GM19023 (cell line): ENCODE data around the gene NCKAP5.

Experiments used
- ATAC-seq: cut with Tn5 transposase; IDR thresholded peaks from one replicate; pipeline ENCODE4 v1.9.1; 2021; ENCODE audit warnings: mild to moderate bottlenecking, moderate library complexity; ENCODE audit not compliant: unreplicated experiment

Gene NCKAP5

DNA sequence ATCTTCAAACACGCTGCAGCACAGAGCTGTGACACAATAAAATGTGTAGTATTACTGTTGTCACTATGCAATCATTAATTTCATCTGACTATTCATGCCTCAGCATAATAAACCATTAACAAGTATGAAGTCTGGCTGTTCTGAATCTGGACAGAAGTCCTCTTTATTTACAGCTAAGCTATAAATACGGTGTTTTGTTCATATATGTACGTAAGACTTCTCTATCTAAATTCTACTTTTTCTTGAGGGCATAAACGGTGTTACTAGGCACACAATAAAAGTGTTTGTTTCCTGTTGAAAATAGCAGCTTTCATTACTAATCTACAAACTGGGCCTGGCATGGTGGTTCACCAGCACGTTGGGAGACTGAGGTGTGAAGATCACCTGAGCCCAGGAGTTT, 443.8 kb downstream of the NCKAP5 start:
- ATAC-seq, result no peak

DNA sequence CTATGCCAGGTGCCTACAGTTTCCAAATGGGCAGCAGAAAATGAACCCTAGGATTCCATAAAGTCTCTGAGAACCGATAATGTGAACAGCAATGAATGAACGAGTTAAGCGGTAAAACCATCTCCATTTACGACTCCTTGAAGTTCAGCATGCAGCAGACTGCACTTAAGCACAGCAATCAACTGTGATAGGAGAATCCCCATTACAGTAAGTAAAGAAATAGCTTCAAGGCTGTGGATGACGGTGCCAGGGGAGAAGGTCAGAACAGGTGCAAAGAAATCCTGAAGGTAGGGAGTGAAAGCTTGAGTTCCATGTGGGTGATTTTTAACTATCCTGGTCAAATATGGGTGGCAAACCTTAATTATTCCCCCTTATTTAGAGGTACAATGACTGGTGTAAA, 444.4 kb downstream of the NCKAP5 start:
- no peak for ATAC-seq

DNA sequence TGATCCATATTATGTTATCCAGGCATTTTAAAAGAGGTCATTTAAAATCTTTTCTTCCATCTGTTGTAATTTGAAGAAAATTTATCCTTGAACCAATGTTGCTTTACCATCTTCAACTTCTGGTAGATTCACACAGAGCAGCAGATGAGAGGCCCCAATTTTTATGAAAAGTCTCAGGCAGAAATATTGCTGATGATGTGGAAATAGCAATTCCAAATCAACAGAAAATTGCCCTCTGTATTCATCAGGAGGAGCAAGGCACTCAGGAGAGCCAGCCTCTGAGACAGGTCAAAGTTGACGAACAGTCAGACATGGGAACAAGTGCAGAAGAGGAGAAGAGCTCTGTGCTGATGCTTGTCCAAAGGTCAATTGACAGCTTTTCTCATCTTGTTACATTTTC, 444.9 kb downstream of the NCKAP5 start:
- ATAC-seq, result no peak

DNA sequence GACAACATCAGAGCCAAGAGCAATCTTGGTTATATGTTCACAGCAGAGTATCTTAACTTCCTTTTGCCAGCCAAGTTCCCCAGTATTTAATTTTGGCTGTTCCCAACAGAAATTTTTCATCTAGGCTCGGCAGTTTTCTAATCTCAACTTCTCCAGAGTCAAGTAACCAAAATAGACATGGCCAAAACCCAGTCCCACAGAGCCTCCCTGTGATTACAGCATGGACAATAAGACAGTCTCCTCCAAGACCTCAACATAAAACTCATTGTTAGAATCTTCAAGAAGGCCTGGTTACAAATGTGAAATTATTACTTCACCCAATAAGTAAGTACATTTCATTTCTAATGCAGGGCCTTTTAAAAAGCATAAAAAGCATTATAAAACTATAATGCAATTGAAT, 445.7 kb downstream of the NCKAP5 start:
- ATAC-seq, result no peak

DNA sequence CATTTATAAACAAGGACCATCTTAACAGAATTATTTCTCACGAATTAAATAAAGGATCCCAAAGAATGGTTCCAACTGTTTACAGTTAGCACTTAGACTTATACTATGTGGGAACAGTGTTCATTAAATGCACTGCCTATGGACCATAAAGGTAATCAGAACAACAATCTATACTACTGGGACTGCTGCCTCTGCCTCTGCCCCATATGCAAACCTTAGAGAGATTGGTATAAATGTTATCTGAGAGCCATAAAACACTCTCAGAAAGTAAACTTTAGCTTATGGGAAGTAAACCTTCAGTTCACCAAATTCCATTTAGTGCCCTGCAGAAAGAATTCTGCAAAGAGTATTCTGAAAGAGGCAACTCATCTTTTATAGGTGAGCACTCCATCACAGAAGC, 448.0 kb downstream of the NCKAP5 start:
- no peak for ATAC-seq

DNA sequence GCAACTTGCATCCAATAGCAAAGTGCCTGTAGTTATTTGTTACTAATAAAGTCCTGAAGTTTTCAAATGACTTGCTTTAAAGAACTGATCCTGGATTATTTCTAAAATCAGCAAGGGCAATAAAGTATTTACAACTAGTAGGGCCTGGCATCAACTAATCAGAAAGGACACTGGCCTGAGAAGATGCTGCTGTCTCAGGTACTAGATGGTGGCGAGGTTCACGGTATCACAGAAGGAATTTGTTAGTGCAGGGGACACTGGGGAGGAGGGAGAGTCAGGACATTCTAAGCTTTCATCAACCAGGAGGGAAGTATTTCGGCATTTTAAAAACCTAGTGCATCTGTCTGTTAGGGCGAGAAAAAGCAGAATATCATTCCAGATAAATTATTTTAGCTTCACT, 458.1 kb downstream of the NCKAP5 start:
- ATAC-seq, result no peak

DNA sequence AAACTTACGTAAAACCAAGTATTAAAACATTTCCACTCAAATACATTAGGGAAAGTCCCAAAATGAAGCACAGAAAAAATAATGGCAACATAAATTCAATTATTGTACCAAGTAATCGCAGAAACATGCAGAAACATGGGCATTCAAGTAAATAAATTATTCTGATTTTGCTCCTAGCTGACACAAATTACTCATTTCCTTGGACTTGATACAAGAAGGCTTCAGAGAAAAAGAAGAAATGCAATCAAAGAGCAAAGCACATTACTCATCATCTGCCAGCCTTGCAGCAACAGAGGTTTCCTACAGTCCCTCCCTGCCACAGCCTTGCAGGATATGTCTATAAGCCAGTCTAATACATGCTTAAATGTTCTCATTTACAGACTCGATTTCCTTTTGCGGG, 458.5 kb downstream of the NCKAP5 start:
- ATAC-seq, result no peak

DNA sequence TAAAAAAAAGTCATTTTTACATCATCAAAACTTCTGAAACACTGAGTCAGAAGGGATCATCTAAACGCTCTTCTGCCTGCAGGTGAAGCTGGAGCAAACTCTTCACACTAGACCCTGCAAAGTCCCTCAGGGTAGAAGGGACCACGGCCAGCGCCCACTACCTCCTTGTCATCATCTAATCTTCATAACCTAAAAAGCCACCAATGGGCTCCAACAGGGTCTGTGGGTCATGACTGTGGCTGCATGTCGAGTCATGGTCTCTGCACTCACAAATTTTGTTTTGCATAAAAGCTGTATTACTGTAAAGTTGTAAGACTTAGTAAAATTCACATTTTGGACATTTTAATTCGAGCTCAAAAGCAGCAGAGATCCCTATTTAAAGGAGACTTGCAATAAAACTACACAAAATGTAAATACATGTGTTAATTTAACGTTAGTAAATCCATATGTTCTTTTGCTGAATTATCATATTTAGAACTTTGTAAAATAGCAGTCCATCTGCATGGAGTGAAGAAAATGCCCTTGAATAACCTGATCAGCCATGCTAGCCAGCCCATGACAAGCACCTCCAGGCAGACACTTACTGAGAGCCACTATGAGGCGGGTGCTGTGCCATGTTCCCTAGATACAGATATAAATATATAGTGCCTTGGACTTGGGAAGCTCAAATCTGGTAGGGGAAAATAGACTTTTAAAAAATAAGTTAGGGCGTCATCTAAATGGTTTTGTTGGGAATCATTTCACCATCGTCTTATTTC, 461.0 kb downstream of the NCKAP5 start:
- no peak for ATAC-seq

DNA sequence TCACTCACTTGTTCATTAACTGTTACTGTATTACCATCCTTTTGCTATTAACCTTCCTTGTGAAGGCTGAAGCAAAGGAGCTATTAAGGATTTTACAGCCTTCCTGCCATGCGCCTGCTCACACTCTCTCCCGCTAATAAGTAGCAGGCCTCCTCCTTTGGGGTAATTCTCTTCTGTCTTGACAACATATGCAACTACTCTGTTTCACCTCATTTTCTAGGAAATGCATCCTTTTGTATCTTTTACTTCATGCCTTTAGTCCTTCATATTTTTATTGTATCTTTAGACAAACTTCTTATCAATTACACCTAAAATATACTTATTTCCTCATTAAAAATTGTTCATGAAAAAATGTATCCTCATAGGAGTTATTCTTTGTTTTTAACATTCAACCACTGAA, 463.4 kb downstream of the NCKAP5 start:
- ATAC-seq, result no peak

DNA sequence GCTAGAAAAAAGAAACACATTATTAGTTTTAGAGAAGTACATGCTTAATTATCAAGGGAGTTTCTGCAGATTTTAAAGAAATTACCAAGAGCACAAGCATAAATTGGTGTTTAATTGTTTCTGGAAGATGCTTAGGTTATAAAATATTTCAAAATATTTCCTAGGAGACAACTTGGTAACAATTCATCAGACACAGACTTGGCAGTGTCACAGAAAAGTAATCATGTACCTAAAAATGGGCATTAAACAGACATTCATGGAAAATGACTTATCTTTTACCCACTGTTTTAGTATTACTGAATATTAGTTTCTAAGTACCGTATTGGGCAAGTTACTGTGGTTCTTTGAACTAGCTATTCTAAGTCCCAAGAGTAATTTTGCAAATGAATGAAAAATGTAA, 469.5 kb downstream of the NCKAP5 start:
- ATAC-seq, result no peak

DNA sequence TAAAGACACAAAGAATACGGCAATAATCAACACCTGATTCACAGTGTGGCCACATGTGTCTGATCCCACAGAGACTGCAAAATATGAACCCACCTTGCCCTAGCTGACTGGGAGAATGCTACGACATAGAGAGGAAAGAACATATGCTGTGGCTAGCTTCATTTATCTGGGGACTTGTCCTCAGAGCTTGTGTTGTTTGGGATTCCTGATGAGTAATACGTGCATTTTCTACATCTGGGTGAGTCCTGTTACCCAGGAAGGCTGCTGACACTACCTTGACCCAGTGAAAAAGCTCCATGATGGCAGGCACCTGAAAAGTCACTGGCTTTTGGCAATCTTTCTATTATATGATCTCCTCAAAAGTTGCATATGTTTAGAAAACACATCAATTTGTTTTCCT, 470.6 kb downstream of the NCKAP5 start:
- no peak for ATAC-seq

DNA sequence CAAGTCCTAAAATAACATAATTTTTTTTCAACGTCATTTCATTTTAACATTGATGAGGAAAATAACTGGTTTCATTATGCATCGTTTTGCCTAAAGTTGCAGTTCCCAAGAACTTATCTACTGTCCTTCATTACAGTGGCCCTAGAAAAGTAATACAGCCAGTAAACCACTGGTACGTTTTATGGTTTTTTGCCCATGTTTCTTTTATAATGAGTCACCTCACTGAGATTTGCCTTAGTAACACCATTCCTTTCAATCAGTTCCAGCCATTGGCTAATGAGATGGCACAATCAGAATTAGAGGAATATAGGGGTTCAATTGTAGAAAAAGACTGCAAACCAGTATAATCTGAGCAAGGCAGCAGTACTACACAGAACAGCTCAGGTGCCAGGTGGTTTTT, 475.7 kb downstream of the NCKAP5 start:
- ATAC-seq, result no peak

DNA sequence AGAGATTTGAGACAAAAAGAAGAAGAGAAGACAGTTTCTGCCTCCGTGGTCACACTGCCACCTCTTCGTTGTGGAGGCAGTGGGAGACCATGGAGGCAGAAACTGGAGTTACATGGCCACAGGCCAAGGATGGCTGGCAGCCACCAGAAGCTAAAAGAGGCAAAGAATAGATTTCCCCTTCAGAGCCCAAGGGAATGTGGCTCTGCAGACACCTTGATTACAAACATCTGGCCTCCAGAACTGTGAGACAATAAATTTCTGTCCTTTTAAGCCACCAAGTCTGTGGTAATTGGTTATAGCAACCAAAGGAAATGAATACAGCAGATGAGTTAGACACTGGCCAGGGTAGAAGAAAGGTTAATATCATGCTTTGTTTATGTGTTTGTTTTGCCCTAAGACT, 477.9 kb downstream of the NCKAP5 start:
- ATAC-seq, result no peak

DNA sequence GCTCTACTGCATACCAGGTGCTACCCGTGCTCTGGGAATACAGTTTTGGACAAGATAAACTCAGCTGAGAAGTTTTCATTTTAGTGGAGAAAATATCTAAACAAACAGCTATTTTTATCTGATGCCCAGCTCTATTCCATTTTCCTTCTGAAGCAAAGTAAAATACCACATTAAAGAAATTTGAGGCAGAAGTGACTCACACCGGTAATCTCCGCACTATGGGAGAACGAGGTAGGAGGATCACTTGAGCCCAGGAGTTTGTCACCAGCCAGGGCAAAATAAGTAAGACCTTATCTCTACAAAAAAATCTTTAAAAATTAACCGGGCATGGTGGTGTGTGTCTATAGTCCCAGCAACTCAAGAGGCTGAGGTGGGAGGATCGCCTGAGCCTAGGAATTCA, 482.1 kb downstream of the NCKAP5 start:
- ATAC-seq, result no peak

DNA sequence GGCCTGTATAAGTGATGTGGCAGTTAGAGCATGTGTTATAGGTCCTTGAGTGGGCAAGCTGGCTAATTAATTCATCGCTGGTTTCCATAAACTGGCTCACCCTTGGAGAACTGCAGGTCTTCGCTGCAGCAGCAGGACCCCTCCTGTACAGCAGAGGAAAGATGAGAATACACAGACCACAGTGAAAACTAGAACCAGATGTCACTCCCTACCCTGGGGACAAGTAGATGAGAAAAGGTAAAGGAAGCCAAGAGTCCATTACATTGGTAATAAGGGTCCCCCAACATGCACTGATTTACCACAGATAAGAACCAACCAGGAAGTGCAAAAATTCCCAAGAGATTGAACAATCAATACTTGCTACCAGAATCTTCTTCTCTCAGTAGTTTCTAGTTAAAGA, 482.6 kb downstream of the NCKAP5 start:
- no peak for ATAC-seq

DNA sequence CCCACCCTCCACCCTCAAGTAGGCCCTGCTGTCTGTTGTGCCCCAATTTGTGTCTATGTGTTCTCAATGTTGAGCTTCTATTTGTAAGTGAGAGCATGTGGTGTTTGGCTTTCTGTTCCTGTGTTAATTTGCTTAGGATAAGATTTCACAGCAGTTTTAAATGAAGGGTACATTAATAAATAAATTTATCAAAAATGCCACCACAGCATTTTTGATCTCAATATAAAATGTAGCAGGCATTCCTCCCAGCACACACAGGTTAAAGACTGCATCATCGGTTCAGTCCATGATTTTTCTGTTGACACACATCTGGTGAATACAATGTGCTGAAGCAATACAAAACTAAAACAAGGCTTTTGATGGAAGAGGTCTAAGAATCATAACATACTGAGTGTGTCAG, 486.2 kb downstream of the NCKAP5 start:
- no peak for ATAC-seq

DNA sequence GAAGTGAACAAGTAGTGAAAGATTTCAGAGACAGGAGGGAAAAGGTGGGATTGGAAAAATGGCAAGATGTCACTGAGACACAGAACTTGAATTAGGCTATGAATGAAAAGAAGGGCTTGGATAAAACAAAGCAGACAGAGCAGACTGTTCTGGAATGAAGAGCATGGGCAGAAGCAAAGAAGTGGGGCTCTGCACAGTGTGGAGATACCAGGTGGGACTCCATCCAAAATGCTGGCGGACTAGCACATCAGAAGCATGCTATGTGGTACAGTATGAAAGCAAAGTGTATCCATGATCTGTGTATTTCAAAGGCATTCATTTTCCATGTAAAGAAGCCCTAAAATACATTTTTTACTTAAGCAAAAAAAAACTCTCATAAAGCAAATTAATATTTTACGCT, 487.4 kb downstream of the NCKAP5 start:
- ATAC-seq, result no peak

DNA sequence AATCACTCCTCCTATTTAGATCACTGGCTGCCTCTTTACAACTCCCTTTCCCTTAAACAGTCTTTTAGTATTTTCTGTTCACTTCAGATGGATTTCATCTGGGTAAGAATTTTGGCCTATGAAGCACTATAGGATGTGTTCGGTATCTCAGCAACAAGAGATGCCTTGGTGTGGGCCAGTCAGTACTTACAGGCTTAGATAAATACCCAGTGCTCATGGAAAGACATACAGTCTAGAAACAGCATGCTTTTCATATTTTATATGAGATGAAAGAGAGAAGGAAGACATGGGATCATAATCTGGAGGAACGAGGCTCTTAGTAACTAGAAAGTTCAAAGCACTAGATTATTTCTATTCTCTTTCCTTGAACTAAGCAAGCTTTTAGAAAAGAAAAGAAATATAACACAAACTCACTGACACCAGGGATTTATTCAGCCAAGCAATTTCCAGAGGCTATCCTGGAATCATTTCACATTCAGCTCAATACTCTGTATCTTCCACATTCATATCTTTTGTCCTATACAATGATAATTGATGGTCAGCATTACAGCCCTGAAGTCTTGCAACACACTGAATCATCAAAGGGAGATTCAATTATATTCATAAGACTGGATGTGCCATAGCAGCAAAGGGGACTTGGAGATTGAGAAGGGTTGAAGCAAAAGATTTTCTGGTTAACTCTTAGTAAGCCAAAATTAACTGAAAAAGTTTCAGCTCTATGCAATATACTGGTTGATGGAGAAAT, 489.4 kb downstream of the NCKAP5 start:
- ATAC-seq, result no peak

DNA sequence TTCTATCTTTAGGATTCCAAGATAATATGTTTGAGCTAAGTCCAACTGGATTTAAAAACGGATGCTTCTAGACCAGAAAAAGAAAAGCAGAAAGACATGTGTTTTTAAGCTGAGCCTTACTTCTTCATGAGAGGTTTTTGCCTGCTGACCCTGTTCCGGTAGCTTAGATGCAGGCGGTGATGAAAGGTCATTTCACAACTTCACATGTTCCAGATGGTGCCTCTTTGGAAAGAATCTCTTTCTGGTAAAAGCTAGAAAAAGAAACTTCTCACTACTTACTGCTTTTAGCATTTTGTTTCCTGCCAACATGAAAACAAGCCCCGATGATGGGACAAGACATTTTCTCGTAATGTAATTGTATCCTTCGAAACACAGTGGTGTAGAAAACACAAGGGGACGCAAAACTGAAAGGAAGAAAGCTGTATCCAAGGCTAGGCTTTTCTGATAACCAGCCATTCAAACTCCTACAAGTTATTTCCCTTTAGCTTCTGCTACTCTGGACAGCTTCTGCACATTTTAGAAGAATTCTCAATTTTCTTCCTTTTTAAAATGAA, 490.9 kb downstream of the NCKAP5 start:
- ATAC-seq, result no peak

DNA sequence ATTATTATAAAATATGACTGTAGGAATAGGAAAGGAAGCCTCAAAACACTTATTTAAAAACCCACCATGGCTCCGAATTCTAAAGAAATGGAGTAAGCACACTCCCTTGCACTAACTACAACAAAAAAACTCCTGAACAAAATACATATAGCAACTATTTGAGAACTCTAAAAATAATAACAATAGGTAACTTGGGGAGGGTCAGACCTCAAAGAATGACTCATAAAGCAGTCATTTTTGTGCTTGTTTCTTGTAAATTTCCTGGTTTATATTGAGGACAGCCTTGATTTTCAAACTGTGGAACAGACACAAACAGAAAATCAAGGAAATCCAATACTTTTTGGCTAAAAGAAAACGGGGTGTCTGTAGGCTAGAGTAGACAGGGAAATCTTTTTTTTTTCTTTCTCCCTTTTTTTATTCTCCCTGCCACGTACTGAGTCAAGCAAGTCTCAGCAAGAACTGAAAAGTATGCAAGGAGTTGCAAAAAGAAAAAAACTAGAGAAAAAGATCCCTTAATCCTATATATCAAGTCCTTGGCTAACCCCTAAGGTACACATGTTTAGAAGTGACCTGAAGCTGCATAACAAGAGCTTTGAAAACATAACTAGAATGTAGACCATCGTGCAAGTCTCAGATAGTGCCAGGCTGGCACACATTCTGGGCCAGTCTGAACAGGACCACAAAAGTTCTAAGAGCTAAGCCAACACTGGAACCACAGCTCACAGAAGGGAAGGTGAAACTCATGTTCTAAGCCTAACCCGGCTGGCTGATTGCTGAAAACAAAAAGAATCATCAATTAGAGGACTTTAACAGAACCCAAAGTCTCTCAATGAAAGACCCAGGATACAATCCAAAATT, 495.2 kb downstream of the NCKAP5 start:
- ATAC-seq, result no peak

DNA sequence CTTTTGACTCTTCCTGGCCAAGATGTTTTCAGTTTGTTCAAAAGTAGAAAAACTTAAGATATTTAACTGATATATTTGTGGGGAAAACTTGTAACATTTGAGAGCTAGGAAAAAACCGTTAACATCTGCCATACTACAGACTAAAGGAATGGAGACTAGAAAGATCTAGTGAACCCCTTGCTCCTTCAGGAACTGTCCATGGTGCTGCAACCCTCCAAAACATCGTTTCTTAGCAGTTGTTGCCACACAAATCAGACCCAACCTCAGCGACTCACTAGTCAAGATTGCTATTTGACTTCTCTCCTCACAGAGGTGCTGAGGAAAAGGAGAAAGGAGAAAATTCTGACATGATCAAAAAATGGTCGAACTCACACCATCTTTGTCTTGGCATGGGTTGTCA, 504.5 kb downstream of the NCKAP5 start:
- ATAC-seq, result no peak
